ENCODE measurements around the gene CCL3. TPM values are rescaled to one million over a fixed set of nuclear protein-coding genes. Genes with fewer than 3 reads are reported as not detected.

CCL3 gene
- total RNA-seq, 1 donor from 2014 or later, result not detected

- H3K4me1 ChIP-seq, result no peaks in the 10 kb centered on the region
- intact Hi-C loops (cut with micrococcal nuclease), result no loop called here
- DNase-seq, result no peak
- no peak overlapping the region for H3K4me3 ChIP-seq
- no peak overlapping the region for H3K27ac ChIP-seq (replicated peaks)
- peaks cover 40% of the 10 kb centered on the region for H3K27me3 ChIP-seq (ENCODE audit: low read depth)
- no peaks in the 10 kb centered on the region for H3K9me3 ChIP-seq (replicated peaks)
- no peak for TF ChIP-seq CTCF (IDR thresholded peaks at IDR 0.05; ENCODE audit: borderline replicate concordance)
- H3K36me3 ChIP-seq, result no peaks in the 10 kb centered on the region
These were observed 42.5 kb upstream of the CCL3 start for GRCh38 chr17:36132421-36132831.

- Histone ChIP-seq H3K4me1 (no peaks in the 10 kb centered on the region), H3K4me3 (no peak overlapping the region), H3K27ac (replicated peaks) (no peak overlapping the region), H3K36me3 (no peaks in the 10 kb centered on the region), H3K9me3 (replicated peaks) (no peaks in the 10 kb centered on the region), H3K27me3 (ENCODE audit: low read depth) (peaks cover 45% of the 10 kb centered on the region)
- TF ChIP-seq CTCF (IDR thresholded peaks at IDR 0.05; ENCODE audit: borderline replicate concordance), result no peak
- no peak for DNase-seq
- intact Hi-C loops (cut with micrococcal nuclease), result no loop called here
These were observed 42.0 kb upstream of the CCL3 start for GRCh38 chr17:36131931-36132330.

GRCh38 chr17:36131421-36131820 is 41.5 kb upstream of the CCL3 start:
- Histone ChIP-seq H3K36me3 (no peaks in the 10 kb centered on the region), H3K27me3 (ENCODE audit: low read depth) (peaks cover 49% of the 10 kb centered on the region), H3K4me1 (no peaks in the 10 kb centered on the region), H3K4me3 (no peak overlapping the region), H3K27ac (replicated peaks) (no peak overlapping the region), H3K9me3 (replicated peaks) (peaks cover 4% of the 10 kb centered on the region)
- no peak for DNase-seq
- intact Hi-C loops (cut with micrococcal nuclease), result no loop called here
- no peak for TF ChIP-seq CTCF (IDR thresholded peaks at IDR 0.05; ENCODE audit: borderline replicate concordance)

GRCh38 chr17:36130346-36130745 is 40.4 kb upstream of the CCL3 start:
- no peak overlapping the region for H3K27ac ChIP-seq (replicated peaks)
- no peak for DNase-seq
- H3K36me3 ChIP-seq, result no peaks in the 10 kb centered on the region
- H3K4me1 ChIP-seq, result no peaks in the 10 kb centered on the region
- H3K4me3 ChIP-seq, result no peak overlapping the region
- peaks cover 43% of the 10 kb centered on the region for H3K27me3 ChIP-seq (ENCODE audit: low read depth)
- intact Hi-C loops (cut with micrococcal nuclease), result no loop called here
- TF ChIP-seq CTCF (IDR thresholded peaks at IDR 0.05; ENCODE audit: borderline replicate concordance), result no peak
- H3K9me3 ChIP-seq (replicated peaks), result peaks cover 14% of the 10 kb centered on the region

- intact Hi-C loops (cut with micrococcal nuclease), result no loop called here
- Histone ChIP-seq H3K9me3 (replicated peaks) (peaks cover 22% of the 10 kb centered on the region), H3K4me3 (no peak overlapping the region), H3K36me3 (no peaks in the 10 kb centered on the region), H3K27me3 (ENCODE audit: low read depth) (peaks cover 41% of the 10 kb centered on the region), H3K27ac (replicated peaks) (no peak overlapping the region), H3K4me1 (no peaks in the 10 kb centered on the region)
- no peak for TF ChIP-seq CTCF (IDR thresholded peaks at IDR 0.05; ENCODE audit: borderline replicate concordance)
- DNase-seq, result no peak
These were observed 39.7 kb upstream of the CCL3 start for GRCh38 chr17:36129616-36130015.

All from left ventricle myocardium inferior (tissue), 1 donor.